ENCODE measurements around the gene SLC39A11. TPM values are rescaled to one million over a fixed set of nuclear protein-coding genes. Genes with fewer than 3 reads are reported as not detected.
"Not testable (repeated sequence)": the region's sequence is repeated elsewhere in the genome, so short reads cannot be mapped to it uniquely, and the experiment has no call there.

Gene SLC39A11
- total RNA-seq, 2 experiments from 2014 or later: 17.0 to 17.3 TPM

DNA sequence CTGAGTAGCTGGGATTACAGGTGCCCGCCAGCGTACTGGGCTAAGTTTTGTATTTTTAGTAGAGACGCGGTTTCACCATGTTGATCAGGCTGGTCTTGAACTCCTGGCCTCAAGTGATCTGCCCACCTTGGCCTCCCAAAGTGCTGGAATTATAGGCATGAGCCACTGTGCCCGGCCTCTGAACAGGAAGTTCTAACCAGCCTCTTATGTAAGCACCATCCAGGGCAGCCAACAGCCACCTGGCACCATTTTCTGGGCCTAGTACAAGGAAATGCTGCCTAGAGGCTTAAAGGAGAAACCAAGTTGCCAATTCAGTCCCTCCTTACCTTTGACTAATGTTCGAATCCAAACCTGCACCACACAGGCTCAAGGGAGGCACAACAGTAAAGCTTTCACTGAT is 8.5 kb upstream of the SLC39A11 start:
- Mint-ChIP-seq H3K27me3 (peaks cover 6% of the 10 kb centered on the region), H3K4me1 (no peaks in the 10 kb centered on the region), H3K4me3 (no peak overlapping the region), H3K27ac (no peak overlapping the region), H3K36me3 (ENCODE audit: low read depth) (no peaks in the 10 kb centered on the region), H3K9me3 (no peaks in the 10 kb centered on the region)
- ChIA-PET POLR2A (no interaction called here), CTCF (no interaction called here)
- DNase-seq: peak; percentile 0

DNA sequence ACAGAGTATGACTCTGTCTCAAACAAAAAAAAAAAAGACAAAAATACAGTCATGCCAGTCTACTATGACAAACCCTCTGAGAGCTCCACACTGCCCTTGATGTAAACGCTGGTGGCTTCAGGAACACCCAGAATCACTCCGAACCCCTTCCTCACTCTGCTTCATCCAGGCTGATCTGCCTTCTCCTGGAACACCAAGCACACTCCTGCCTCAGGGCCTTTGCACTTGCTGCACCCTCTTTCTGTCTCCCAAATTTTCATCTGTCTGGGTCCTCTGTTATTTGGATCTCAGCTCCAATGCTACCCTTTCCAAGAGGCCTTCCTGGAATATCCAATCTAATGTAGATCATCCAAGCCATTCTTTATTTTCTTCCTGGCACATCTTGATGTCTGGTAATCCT is 7.9 kb upstream of the SLC39A11 start:
- ChIA-PET CTCF (no interaction called here), POLR2A (no interaction called here)
- Mint-ChIP-seq H3K36me3 (ENCODE audit: low read depth) (no peaks in the 10 kb centered on the region), H3K4me1 (no peaks in the 10 kb centered on the region), H3K27ac (no peak overlapping the region), H3K4me3 (no peak overlapping the region), H3K27me3 (peaks cover 10% of the 10 kb centered on the region), H3K9me3 (no peaks in the 10 kb centered on the region)
- DNase-seq: peak; percentile 3

DNA sequence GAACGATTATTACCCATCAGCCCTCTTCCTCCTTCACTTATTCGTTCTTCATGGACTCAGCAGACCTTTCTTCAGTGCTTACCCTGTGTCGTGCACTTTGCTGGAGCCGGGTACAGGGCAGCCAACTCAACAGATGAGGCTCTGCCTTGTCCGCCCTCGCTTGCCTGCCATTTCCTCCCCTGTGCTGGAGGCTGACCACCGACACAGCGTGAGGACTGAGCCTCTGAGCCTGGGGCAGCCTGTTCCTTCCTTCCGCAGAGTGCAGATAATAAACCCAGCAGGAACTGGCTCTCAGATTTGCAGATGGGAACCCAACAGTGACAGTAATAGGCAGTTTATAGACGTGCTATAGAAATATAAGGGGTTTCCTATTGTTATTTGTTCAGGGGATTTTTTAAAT is 7.0 kb upstream of the SLC39A11 start:
- Mint-ChIP-seq H3K36me3 (ENCODE audit: low read depth) (no peaks in the 10 kb centered on the region), H3K9me3 (no peaks in the 10 kb centered on the region), H3K4me1 (no peaks in the 10 kb centered on the region), H3K27ac (no peak overlapping the region), H3K27me3 (peaks cover 13% of the 10 kb centered on the region), H3K4me3 (no peak overlapping the region)
- no peak for DNase-seq
- ChIA-PET POLR2A (no interaction called here), CTCF (no interaction called here)

DNA sequence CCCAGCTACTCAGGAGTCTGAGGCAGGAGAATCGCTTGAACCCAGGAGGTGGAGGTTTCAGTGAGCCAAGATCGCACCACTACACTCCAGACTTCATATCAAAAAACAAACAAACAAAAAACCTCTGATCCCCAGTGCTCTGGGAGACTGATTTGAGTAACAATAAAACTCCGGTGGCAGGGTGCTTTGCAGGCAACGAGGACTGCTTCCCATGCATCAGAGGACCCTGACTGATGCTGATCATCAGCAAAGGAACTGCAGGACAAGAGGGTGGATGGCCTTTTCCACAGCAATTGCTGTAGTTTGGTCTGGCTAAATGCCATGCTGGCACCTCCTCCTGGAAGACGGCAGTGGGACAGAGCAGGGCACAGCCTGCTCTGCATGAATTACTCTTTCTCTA is 6.4 kb upstream of the SLC39A11 start:
- H3K4me3 Mint-ChIP-seq: no peak overlapping the region
- no peak overlapping the region for H3K27ac Mint-ChIP-seq
- no peaks in the 10 kb centered on the region for H3K4me1 Mint-ChIP-seq
- H3K9me3 Mint-ChIP-seq: no peaks in the 10 kb centered on the region
- H3K27me3 Mint-ChIP-seq: peaks cover 13% of the 10 kb centered on the region
- POLR2A ChIA-PET: no interaction called here
- H3K36me3 Mint-ChIP-seq (ENCODE audit: low read depth): no peaks in the 10 kb centered on the region
- CTCF ChIA-PET: no interaction called here
- no peak for DNase-seq

DNA sequence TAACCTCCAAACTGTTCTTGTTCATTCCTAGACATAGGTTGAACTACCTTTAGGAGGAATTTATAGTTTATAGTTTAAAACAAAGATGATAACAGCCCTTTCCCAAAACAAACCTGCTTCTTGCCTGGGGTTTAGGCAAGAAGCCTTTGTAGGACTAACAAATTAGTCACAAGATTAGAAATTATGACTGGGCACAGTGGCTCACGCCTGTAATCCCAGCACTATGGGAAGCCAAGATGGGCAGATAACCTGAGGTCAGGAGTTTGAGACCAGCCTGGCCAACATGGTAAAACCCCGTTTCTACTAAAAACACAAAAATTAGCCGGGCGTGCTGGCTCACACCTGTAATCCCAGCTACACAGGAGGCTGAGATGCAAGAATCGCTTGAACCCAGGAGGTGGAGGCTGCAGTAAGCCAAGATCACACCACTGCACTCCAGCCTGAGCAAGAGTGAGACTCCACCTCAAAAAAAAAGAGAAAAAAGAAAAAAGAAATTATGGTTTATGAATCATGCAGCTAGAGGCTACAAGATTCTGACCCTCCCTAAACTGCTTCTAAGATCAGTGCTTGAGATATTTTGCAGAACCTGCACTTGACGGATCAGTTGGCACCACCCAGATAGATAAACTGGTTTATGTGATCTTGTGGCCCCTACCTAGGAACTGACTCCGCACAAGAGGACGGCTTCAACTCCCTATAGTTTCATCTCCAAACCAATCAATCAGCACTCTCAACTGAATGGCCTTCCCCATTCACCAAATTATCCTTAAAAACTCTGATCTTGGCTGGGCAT is 5.7 kb upstream of the SLC39A11 start:
- H3K36me3 Mint-ChIP-seq (ENCODE audit: low read depth); POLR2A ChIA-PET: not testable (repeated sequence)

DNA sequence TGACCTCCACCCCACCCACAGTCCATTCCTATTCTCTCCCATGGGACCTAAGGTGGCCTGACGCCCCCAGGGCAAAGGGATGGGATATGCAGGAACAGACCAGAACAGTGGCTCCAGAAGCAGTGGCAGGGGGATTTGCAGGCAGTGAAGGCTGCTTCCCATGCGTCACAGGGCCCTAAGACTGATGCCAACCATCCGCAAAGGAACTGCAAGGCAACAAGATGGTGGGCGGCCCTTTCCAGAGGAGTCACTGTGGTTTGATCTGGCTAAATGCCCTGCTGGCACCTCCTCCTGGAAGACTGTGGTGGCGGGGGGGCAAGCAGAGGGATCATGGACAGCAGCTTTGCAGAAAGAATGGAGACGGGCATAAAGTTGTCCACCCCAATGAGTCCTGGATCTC is 4.4 kb upstream of the SLC39A11 start:
- CTCF ChIA-PET: no interaction called here
- no peak overlapping the region for H3K27ac Mint-ChIP-seq

More for the DNA sequence above, 5.7 kb upstream of the SLC39A11 start:
- H3K9me3 Mint-ChIP-seq, CTCF ChIA-PET, H3K27ac Mint-ChIP-seq, DNase-seq, H3K4me1 Mint-ChIP-seq, H3K4me3 Mint-ChIP-seq: not testable (repeated sequence)
- peaks cover 13% of the 10 kb centered on the region for H3K27me3 Mint-ChIP-seq

DNA sequence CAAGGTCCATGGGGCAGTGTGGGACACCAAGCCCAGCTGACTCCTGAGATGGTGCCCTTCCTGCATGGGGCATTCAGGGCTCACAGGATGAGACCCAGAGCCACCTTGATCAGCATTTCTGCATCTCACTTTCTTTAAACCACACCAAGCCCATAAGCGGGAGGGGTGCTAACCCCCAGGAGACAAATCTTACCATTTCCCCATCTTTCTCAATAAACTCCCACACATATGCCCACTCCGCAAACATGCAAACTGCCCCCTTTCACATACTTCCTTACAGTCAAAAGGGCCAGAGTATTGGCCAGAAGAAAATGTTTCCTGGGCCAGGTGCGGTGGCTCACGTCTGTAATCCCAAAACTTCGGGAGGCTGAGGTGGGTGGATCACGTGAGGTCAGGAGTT is 3.7 kb upstream of the SLC39A11 start:
- Mint-ChIP-seq H3K4me3 (no peak overlapping the region), H3K36me3 (ENCODE audit: low read depth) (no peaks in the 10 kb centered on the region), H3K27ac (no peak overlapping the region), H3K27me3 (peaks cover 13% of the 10 kb centered on the region), H3K9me3 (no peaks in the 10 kb centered on the region), H3K4me1 (peaks cover 12% of the 10 kb centered on the region)
- POLR2A ChIA-PET: no interaction called here
- no peak for DNase-seq
- CTCF ChIA-PET: no interaction called here

More for the DNA sequence above, 4.4 kb upstream of the SLC39A11 start:
- no peaks in the 10 kb centered on the region for H3K9me3 Mint-ChIP-seq
- H3K4me1 Mint-ChIP-seq: peaks cover 7% of the 10 kb centered on the region
- DNase-seq: no peak
- H3K36me3 Mint-ChIP-seq (ENCODE audit: low read depth): no peaks in the 10 kb centered on the region
- POLR2A ChIA-PET: no interaction called here
- H3K4me3 Mint-ChIP-seq: no peak overlapping the region
- H3K27me3 Mint-ChIP-seq: peaks cover 13% of the 10 kb centered on the region

DNA sequence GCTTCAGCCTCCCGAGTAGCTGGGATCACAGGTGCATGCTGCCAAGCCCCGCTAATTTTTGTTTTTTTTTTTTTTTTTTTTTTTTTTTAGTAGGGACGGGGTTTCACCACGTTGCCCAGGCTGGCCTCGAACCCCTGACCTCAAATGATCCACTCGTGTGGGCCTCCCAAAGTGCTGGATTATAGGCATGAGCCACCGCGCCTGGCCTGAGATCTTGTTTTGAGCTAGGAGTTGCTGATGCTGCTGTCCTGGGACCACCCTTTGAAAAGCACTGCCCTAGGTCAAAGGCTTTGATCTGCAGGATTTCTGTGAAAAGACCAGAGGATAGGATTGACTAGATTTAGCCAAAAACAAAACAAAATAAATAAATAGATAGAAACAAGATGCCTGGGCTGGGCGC is 798 bp upstream of the SLC39A11 start:
- no peak overlapping the region for H3K4me3 Mint-ChIP-seq
- POLR2A ChIA-PET: interaction anchor here (0.9 to 1.2 kb wide), 2 partner anchors 366 to 533 kb away, joined by 3 read pairs; no protein-coding TSS in a partner anchor
- CTCF ChIA-PET: interaction anchor here (1.0 to 1.2 kb wide), 2 partner anchors 98 to 366 kb away, joined by 3 read pairs; no protein-coding TSS in a partner anchor
- peaks cover 7% of the 10 kb centered on the region for H3K27me3 Mint-ChIP-seq
- H3K36me3 Mint-ChIP-seq (ENCODE audit: low read depth): no peaks in the 10 kb centered on the region
- H3K9me3 Mint-ChIP-seq: no peaks in the 10 kb centered on the region
- peaks cover 20% of the 10 kb centered on the region for H3K4me1 Mint-ChIP-seq
- H3K27ac Mint-ChIP-seq: no peak overlapping the region
- no peak for DNase-seq

DNA sequence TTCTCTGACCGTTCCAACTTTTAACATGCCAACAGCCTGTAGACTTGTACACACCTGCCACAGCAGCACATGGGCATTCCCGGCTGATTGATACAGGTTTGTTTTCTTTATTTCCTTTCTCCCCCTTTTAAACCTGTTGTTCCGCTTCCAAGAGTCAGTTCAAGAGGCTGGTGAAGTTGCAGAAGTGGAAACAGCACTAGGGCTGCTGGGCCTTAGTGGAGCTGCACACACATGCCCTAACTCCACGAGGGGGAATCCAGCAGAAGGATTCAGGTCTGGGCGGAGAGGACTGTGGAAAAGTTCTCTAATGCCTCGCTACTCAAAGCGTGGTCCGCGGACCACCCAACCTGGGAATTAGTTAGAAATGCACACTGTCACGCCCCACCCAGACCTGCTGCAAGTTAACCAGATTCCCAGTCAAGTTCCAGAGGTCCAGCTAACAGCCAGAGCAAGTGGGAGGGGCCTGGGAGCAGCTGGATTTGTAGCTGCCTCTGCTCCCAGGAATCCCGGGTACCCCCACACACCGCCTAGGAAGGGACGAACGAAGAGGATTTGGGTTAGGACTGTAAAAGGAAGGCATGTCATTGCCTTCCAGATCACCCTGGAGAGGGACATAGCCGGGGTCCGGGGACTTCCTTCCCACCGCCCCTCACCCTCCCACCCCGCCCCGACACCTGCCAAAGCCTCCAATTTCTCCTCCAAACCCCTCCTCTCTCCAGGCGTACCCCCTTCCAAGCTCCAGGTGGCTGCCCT is 542 bp downstream of the SLC39A11 start:
- peak overlapping the region; percentile 92 for H3K4me3 Mint-ChIP-seq
- POLR2A ChIA-PET: interaction anchor here (0.6 to 1.2 kb wide), 3 partner anchors 136 to 372 kb away, joined by 3 to 6 read pairs (median 3); a partner anchor contains a TSS
- peaks cover 20% of the 10 kb centered on the region for H3K4me1 Mint-ChIP-seq
- H3K36me3 Mint-ChIP-seq (ENCODE audit: low read depth): peaks cover 8% of the 10 kb centered on the region
- H3K9me3 Mint-ChIP-seq: no peaks in the 10 kb centered on the region
- H3K27ac Mint-ChIP-seq: peak overlapping the region; percentile 73
- DNase-seq: no peak
- CTCF ChIA-PET: interaction anchor here (1.0 to 1.6 kb wide), 3 partner anchors 100 to 365 kb away, joined by 3 read pairs; no protein-coding TSS in a partner anchor
- peaks cover 7% of the 10 kb centered on the region for H3K27me3 Mint-ChIP-seq

DNA sequence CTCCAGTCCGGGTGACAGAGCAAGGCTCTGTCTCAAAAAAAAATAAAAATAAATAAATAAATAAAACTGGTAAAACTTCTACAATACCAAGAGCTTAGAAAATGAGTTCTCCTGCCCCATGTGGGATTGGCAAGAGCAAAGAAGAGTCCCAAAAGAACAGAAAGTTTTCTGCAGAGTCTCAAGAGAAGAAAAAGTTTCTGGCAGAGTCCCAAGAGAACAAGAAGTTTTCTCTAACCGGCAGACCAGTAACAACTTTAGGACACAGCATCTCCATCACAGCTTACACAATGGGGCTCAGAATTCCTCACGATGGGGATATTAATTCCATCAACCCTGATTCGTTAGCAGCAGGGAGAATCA is 1.1 kb downstream of the SLC39A11 start:
- ChIA-PET CTCF (interaction anchor here (1.6 kb wide), 1 partner anchor 105 kb away, joined by 3 read pairs; no protein-coding TSS in a partner anchor), POLR2A (interaction anchor here (1.2 kb wide), 1 partner anchor 371 kb away, joined by 6 read pairs; no protein-coding TSS in a partner anchor)
- peaks cover 7% of the 10 kb centered on the region for H3K27me3 Mint-ChIP-seq

DNA sequence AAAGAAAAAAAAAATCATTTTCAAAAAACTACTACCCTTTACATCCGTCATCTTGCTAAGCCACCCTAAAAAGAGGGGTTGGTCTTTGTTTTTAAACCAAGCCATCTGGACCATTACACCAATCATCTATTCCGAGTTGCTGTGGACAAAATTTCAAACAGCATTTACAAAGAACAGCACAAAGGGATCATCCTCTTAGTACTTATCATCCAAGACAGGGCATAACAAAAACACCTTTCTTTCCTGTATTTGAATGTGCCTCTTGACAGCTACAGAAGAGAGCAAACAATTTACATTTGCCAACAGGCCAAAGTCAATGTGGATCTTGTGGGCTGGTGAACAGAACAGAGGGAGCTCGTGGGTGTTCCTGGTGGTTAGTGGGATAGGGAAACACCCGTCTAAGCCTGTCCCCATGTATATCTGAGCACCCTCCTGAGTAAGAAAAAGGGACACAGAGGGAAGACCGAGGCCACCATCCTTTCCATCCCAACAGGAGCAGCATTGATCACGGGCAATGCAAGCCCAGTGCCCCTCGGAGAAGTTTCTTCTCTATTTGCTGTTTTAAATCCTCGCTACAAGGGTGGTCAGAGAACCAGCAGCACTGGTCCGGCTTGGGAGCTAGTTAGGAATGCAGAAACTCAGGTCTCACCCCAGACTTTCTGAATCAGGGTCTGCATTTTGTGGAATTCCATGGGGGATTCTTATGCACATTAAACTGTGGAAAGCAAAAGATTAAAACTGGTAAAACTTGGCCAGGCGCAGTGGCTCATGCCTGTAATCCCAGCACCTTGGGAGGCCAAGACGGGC is 1.9 kb downstream of the SLC39A11 start:
- no peak for DNase-seq
- Mint-ChIP-seq H3K27me3 (peaks cover 5% of the 10 kb centered on the region), H3K4me1 (peaks cover 20% of the 10 kb centered on the region), H3K27ac (no peak overlapping the region), H3K36me3 (ENCODE audit: low read depth) (peaks cover 19% of the 10 kb centered on the region), H3K9me3 (no peaks in the 10 kb centered on the region), H3K4me3 (no peak overlapping the region)
- ChIA-PET CTCF (no interaction called here), POLR2A (no interaction called here)

More for the DNA sequence above, 1.1 kb downstream of the SLC39A11 start:
- Mint-ChIP-seq H3K4me1 (peaks cover 20% of the 10 kb centered on the region), H3K27ac (no peak overlapping the region), H3K4me3 (peak overlapping the region; percentile 92), H3K9me3 (no peaks in the 10 kb centered on the region), H3K36me3 (ENCODE audit: low read depth) (peaks cover 11% of the 10 kb centered on the region)
- no peak for DNase-seq

DNA sequence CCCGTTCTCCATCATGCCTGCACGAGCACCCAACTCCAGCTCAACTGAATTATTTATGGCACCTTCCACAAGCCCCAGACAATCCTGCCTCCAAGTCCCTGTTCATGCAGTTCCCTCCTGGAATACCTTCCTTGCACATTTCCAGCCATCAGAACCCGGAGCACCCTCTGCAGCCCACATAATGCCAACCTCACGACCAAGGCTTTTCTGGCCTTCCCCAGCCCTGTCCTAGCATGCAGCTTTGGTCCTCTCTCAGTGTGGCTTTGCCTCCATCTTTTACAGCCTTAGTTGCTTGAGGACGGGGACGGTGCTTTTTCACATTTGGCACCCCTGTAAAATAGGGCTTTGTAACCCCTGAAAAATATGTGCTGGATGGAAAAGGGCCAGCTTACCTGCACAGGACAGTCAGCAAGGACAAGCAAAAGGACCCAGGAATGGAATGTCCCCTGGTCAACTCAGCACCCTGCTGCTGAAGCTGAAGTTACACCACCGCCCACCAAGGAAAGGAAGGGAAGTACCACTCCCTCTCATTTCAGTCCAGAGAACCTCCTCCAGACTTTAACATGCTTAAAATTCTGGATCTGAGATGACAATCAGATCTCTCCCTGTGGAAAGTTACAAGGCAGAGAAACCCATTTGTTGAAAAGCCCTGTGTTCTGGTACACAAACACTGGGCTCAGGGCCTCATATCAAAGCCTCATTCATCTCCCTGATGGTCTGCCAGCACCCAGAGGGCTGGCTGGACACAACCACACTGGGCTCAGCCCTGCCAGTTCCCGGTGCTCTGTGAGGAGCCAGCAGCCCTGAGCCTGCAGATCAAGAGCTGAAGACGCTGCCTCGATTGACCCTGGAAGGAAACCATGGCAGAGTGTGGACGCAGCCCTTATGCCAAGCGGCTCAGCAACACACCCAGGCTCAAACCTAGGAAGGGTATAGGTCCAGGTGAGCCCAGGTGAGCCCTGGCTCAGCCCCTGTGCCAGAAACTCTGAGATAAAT is 2.9 kb downstream of the SLC39A11 start:
- DNase-seq: no peak
- Mint-ChIP-seq H3K36me3 (ENCODE audit: low read depth) (peaks cover 26% of the 10 kb centered on the region), H3K4me1 (peaks cover 20% of the 10 kb centered on the region), H3K9me3 (no peaks in the 10 kb centered on the region), H3K27me3 (no peaks in the 10 kb centered on the region), H3K27ac (no peak overlapping the region), H3K4me3 (no peak overlapping the region)
- ChIA-PET CTCF (no interaction called here), POLR2A (no interaction called here)

All from activated CD4-positive, alpha-beta memory T cell treated with anti-CD3 and anti-CD28 coated beads, Interleukin-2, amount 10 ng/mL, durations not matched to agents 7 days and 5 days (primary cell).